ENCODE measurements around the gene SIM2.

Gene SIM2

GRCh38 chr21:36694031-36694515, 4.8 kb upstream of the SIM2 start:
- TF ChIP-seq REST (IDR thresholded peaks at IDR 0.05; ENCODE audit: insufficient read depth in 1 of 2, low read depth in 2 of 2, low read length in 2 of 2) (no peak), FOXP2 (optimal IDR thresholded peaks at IDR 0.05; ENCODE audit: borderline replicate concordance, extremely low read depth, extremely low read length, insufficient read depth) (no peak), TAF1 (IDR thresholded peaks at IDR 0.05; ENCODE audit: borderline replicate concordance, insufficient read depth, low read length) (no peak)

GRCh38 chr21:36694593-36695282, 4.2 kb upstream of the SIM2 start:
- no peak for TF ChIP-seq POLR2AphosphoS5 (IDR thresholded peaks at IDR 0.05; ENCODE audit: low read depth, low read length)
- TF ChIP-seq REST (IDR thresholded peaks at IDR 0.05; ENCODE audit: insufficient read depth in 1 of 2, low read depth in 2 of 2, low read length in 2 of 2) = no peak
- TF ChIP-seq SIN3A (IDR thresholded peaks at IDR 0.05; ENCODE audit: borderline replicate concordance, insufficient read depth, low read length) = no peak

- TF ChIP-seq POLR2AphosphoS5 (IDR thresholded peaks at IDR 0.05; ENCODE audit: low read depth, low read length) (no peak), REST (IDR thresholded peaks at IDR 0.05; ENCODE audit: insufficient read depth in 1 of 2, low read depth in 2 of 2, low read length in 2 of 2) (no peak), FOXP2 (optimal IDR thresholded peaks at IDR 0.05; ENCODE audit: borderline replicate concordance, extremely low read depth, extremely low read length, insufficient read depth) (no peak), SIN3A (IDR thresholded peaks at IDR 0.05; ENCODE audit: borderline replicate concordance, insufficient read depth, low read length) (no peak), TAF1 (IDR thresholded peaks at IDR 0.05; ENCODE audit: borderline replicate concordance, insufficient read depth, low read length) (no peak)
Measured at GRCh38 chr21:36695283-36695634, 3.7 kb upstream of the SIM2 start.

- no peak for TF ChIP-seq POLR2AphosphoS5 (IDR thresholded peaks at IDR 0.05; ENCODE audit: low read depth, low read length)
- no peak for TF ChIP-seq REST (IDR thresholded peaks at IDR 0.05; ENCODE audit: insufficient read depth in 1 of 2, low read depth in 2 of 2, low read length in 2 of 2)
- no peak for TF ChIP-seq FOXP2 (optimal IDR thresholded peaks at IDR 0.05; ENCODE audit: borderline replicate concordance, extremely low read depth, extremely low read length, insufficient read depth)
- no peak for TF ChIP-seq SIN3A (IDR thresholded peaks at IDR 0.05; ENCODE audit: borderline replicate concordance, insufficient read depth, low read length)
- no peak for TF ChIP-seq TAF1 (IDR thresholded peaks at IDR 0.05; ENCODE audit: borderline replicate concordance, insufficient read depth, low read length)
Measured at GRCh38 chr21:36695671-36696389, 3.1 kb upstream of the SIM2 start.

Measured in PFSK-1 (cell line).